ENCODE data around the gene AKAP13. TPM values are rescaled to one million over a fixed set of nuclear protein-coding genes. Genes with fewer than 3 reads are reported as not detected.

Gene AKAP13
- polyA plus RNA-seq, 1 donor from 2014 or later: 10.0 TPM

DNA sequence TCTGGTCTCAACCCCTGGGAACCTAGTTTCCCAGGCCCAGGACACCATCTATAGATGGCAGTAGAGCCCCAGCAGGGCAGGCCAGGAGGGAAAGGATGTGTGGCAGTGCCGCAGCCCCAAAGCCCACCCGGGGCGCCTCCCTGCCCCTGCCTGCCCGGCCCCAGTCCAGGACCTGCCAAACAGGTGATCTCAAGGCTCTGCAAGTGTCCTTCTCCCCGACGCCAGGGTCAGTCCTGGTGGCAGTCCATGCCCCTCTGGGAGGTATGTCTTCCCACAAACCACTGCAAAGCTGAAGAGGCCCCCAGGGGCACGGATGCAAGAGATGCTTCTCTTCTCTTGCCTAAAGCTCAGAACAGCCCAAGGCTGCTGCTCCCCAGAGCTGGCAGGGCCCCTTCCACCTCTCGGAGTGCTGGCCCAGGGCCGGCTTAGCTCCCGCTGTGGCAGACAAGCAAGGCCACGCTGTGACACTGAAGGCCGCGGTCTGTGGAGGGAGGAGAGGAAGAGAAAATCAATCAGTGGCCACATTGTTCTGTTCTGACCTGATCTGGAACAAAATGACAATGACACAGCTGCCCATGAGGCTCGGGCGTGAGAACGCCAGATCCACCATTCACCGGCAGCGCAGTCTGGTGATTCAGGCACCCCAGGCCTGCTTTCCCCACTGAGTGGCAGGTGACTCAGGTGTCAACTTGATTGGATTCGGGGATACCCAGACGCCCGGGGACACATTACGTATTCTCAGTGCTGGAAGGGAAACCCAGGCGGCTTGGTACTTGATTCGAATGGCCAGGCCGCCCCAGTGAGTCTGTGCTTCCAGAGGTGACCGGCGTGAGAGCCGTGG is 380.3 kb downstream of the AKAP13 start:
- peaks cover 9% of the 10 kb centered on the region for H3K79me2 ChIP-seq (replicated peaks; ENCODE audit: insufficient read depth, low read length)
- H3K4me2 ChIP-seq (ENCODE audit: low read length): no peak overlapping the region
- no peaks in the 10 kb centered on the region for H3K9me3 ChIP-seq (ENCODE audit: low read length)
- H3K9ac ChIP-seq (ENCODE audit: low read length): no peak overlapping the region
- no peak overlapping the region for H2AFZ ChIP-seq (ENCODE audit: low read depth, low read length)
- TF ChIP-seq POLR2AphosphoS5 (IDR thresholded peaks at IDR 0.05) (no peak), TAF1 (IDR thresholded peaks at IDR 0.05; ENCODE audit: low read depth) (no peak), RAD21 (conservative IDR thresholded peaks at IDR 0.05) (no peak), EP300 (conservative IDR thresholded peaks at IDR 0.05; ENCODE audit: poor library complexity, severe bottlenecking) (no peak), SMC3 (conservative IDR thresholded peaks at IDR 0.05; ENCODE audit: poor library complexity) (no peak), MXI1 (conservative IDR thresholded peaks at IDR 0.05; ENCODE audit: poor library complexity, severe bottlenecking) (no peak), EZH2 (IDR thresholded peaks at IDR 0.05; ENCODE audit: borderline replicate concordance, insufficient read depth, low read length, poor library complexity, severe bottlenecking) (no peak)
- TF ChIP-seq, protein P1, sequence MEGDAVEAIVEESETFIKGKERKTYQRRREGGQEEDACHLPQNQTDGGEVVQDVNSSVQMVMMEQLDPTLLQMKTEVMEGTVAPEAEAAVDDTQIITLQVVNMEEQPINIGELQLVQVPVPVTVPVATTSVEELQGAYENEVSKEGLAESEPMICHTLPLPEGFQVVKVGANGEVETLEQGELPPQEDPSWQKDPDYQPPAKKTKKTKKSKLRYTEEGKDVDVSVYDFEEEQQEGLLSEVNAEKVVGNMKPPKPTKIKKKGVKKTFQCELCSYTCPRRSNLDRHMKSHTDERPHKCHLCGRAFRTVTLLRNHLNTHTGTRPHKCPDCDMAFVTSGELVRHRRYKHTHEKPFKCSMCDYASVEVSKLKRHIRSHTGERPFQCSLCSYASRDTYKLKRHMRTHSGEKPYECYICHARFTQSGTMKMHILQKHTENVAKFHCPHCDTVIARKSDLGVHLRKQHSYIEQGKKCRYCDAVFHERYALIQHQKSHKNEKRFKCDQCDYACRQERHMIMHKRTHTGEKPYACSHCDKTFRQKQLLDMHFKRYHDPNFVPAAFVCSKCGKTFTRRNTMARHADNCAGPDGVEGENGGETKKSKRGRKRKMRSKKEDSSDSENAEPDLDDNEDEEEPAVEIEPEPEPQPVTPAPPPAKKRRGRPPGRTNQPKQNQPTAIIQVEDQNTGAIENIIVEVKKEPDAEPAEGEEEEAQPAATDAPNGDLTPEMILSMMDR (IDR thresholded peaks at IDR 0.05; ENCODE audit: poor library complexity, severe bottlenecking): no peak
- TF ChIP-seq, protein P2, sequence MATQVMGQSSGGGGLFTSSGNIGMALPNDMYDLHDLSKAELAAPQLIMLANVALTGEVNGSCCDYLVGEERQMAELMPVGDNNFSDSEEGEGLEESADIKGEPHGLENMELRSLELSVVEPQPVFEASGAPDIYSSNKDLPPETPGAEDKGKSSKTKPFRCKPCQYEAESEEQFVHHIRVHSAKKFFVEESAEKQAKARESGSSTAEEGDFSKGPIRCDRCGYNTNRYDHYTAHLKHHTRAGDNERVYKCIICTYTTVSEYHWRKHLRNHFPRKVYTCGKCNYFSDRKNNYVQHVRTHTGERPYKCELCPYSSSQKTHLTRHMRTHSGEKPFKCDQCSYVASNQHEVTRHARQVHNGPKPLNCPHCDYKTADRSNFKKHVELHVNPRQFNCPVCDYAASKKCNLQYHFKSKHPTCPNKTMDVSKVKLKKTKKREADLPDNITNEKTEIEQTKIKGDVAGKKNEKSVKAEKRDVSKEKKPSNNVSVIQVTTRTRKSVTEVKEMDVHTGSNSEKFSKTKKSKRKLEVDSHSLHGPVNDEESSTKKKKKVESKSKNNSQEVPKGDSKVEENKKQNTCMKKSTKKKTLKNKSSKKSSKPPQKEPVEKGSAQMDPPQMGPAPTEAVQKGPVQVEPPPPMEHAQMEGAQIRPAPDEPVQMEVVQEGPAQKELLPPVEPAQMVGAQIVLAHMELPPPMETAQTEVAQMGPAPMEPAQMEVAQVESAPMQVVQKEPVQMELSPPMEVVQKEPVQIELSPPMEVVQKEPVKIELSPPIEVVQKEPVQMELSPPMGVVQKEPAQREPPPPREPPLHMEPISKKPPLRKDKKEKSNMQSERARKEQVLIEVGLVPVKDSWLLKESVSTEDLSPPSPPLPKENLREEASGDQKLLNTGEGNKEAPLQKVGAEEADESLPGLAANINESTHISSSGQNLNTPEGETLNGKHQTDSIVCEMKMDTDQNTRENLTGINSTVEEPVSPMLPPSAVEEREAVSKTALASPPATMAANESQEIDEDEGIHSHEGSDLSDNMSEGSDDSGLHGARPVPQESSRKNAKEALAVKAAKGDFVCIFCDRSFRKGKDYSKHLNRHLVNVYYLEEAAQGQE (IDR thresholded peaks at IDR 0.05; ENCODE audit: borderline replicate concordance): no peak
- H3K9me2 ChIP-seq (ENCODE audit: insufficient read depth, low read length): no peaks in the 10 kb centered on the region
- no peak overlapping the region for H3K4me3 ChIP-seq (ENCODE audit: low read length)
- H3K27ac ChIP-seq (ENCODE audit: low read length): no peak overlapping the region
- H3F3A ChIP-seq (ENCODE audit: insufficient read depth, low read length, poor library complexity, severe bottlenecking): no peaks in the 10 kb centered on the region
- no peaks in the 10 kb centered on the region for H4K20me1 ChIP-seq (ENCODE audit: insufficient read depth)
- H3K27me3 ChIP-seq (ENCODE audit: insufficient read depth, low read depth, low read length): no peaks in the 10 kb centered on the region
- H3K36me3 ChIP-seq (ENCODE audit: insufficient read depth, low read length): no peaks in the 10 kb centered on the region

DNA sequence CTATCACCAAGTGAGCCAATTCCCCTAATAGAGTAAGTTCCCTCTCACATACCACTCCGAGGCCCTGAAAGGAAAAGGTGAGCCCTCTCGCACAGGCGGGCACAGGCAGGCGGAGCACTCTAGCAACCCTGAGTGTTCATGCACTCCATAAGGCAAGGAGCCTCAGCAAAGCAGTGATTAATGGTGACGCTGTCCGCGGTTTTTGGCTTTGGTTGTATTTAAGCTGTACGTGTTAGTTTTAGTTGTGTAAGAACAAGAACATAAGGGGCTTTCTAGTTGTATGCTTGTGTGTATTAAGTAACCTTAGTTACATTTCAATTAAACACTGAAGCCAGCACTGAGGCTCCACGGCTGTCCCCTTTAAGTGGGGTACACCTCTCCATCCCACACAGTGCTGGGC is 381.2 kb downstream of the AKAP13 start:
- no peak overlapping the region for H3K27ac ChIP-seq (ENCODE audit: low read length)
- no peaks in the 10 kb centered on the region for H3F3A ChIP-seq (ENCODE audit: insufficient read depth, low read length, poor library complexity, severe bottlenecking)
- no peaks in the 10 kb centered on the region for H3K36me3 ChIP-seq (ENCODE audit: insufficient read depth, low read length)
- no peaks in the 10 kb centered on the region for H3K9me3 ChIP-seq (ENCODE audit: low read length)
- H3K9ac ChIP-seq (ENCODE audit: low read length): no peak overlapping the region
- H3K4me2 ChIP-seq (ENCODE audit: low read length): no peak overlapping the region
- H3K9me2 ChIP-seq (ENCODE audit: insufficient read depth, low read length): no peaks in the 10 kb centered on the region
- no peaks in the 10 kb centered on the region for H3K27me3 ChIP-seq (ENCODE audit: insufficient read depth, low read depth, low read length)
- peaks cover 10% of the 10 kb centered on the region for H3K79me2 ChIP-seq (replicated peaks; ENCODE audit: insufficient read depth, low read length)
- no peak overlapping the region for H3K4me3 ChIP-seq (ENCODE audit: low read length)
- no peak overlapping the region for H2AFZ ChIP-seq (ENCODE audit: low read depth, low read length)
- TF ChIP-seq TAF1 (IDR thresholded peaks at IDR 0.05; ENCODE audit: low read depth) (no peak), EP300 (conservative IDR thresholded peaks at IDR 0.05; ENCODE audit: poor library complexity, severe bottlenecking) (no peak), SMC3 (conservative IDR thresholded peaks at IDR 0.05; ENCODE audit: poor library complexity) (no peak), EZH2 (IDR thresholded peaks at IDR 0.05; ENCODE audit: borderline replicate concordance, insufficient read depth, low read length, poor library complexity, severe bottlenecking) (no peak), RAD21 (conservative IDR thresholded peaks at IDR 0.05) (no peak), POLR2AphosphoS5 (IDR thresholded peaks at IDR 0.05) (no peak), MXI1 (conservative IDR thresholded peaks at IDR 0.05; ENCODE audit: poor library complexity, severe bottlenecking) (no peak)
- TF ChIP-seq, protein P1 (IDR thresholded peaks at IDR 0.05; ENCODE audit: poor library complexity, severe bottlenecking): no peak
- TF ChIP-seq, protein P2 (IDR thresholded peaks at IDR 0.05; ENCODE audit: borderline replicate concordance): no peak
- no peaks in the 10 kb centered on the region for H4K20me1 ChIP-seq (ENCODE audit: insufficient read depth)

Data from neural cell (in vitro differentiated cells).